A549 (cell line): ENCODE data around the gene SLC35E4.

Source experiments
- ATOH8 ChIP-seq: fragments of 250-450 bp; sonication (Bioruptor Pico); IDR thresholded peaks from 2 replicates; pipeline ENCODE4 v1.5.0; 2020; ENCODE audit warnings: low read depth, mild to moderate bottlenecking, moderate library complexity
- BHLHE40 ChIP-seq: IDR thresholded peaks from 2 replicates; pipeline ENCODE4 v1.6.1; 2012; ENCODE audit warnings: low read depth, low read length, inconsistent platforms
- EP300 ChIP-seq, 2 experiments: fragments of >200 bp; sonication (Bioruptor Twin); formaldehyde crosslinking; IDR thresholded peaks; 2 replicates in 1 of 2; 3 replicates in 1 of 2; pipeline ENCODE4 v1.6.1; 2016 to 2017
- ESRRA ChIP-seq: fragments of 150-350 bp; IDR thresholded peaks from 2 replicates; pipeline ENCODE4 v1.6.1; 2014; ENCODE audit warnings: mild to moderate bottlenecking, low read length, borderline replicate concordance
- GATA3 ChIP-seq: IDR thresholded peaks from 2 replicates; pipeline ENCODE4 v1.6.1; 2012; ENCODE audit warnings: borderline replicate concordance
- HDAC2 ChIP-seq: fragments of 200-600 bp; sonication (generic); IDR thresholded peaks from 2 replicates; pipeline ENCODE4 v1.6.1; 2016
- MAFK ChIP-seq: fragments of 450-650 bp; IDR thresholded peaks from 2 replicates; pipeline ENCODE4 v1.6.1; 2014; ENCODE audit not compliant: partially characterized antibody
- POLR2A ChIP-seq: IDR thresholded peaks from 2 replicates; pipeline ENCODE4 v1.6.1; 2012; ENCODE audit warnings: mild to moderate bottlenecking, low read length
- RAD21 ChIP-seq, 2 experiments: fragments of >200 bp in 1 of 2; sonication (Bioruptor Twin) in 1 of 2; formaldehyde crosslinking in 1 of 2; IDR thresholded peaks in 1 of 2; conservative IDR thresholded peaks in 1 of 2; 2 replicates in 1 of 2; 3 replicates in 1 of 2; pipeline ENCODE4 v1.6.1; 2012 to 2018; ENCODE audit warnings: inconsistent platforms in 1 of 2
- REST ChIP-seq: fragments of 200-600 bp; sonication (generic); IDR thresholded peaks from 2 replicates; pipeline ENCODE4 v1.6.1; 2016; ENCODE audit warnings: antibody characterized with exemption, mild to moderate bottlenecking, moderate library complexity
- SMC3 ChIP-seq: fragments of >200 bp; sonication (Bioruptor Twin); formaldehyde crosslinking; IDR thresholded peaks from 3 replicates; pipeline ENCODE4 v1.6.1; 2018; ENCODE audit warnings: inconsistent platforms
- SREBF2 ChIP-seq: fragments of 450-650 bp; IDR thresholded peaks from 2 replicates; pipeline ENCODE4 v1.6.1; 2014; ENCODE audit warnings: mild to moderate bottlenecking, moderate library complexity
- USF2 ChIP-seq: fragments of 450-650 bp; IDR thresholded peaks from 2 replicates; pipeline ENCODE4 v1.6.1; 2014; ENCODE audit warnings: antibody characterized with exemption
- TF ChIP-seq, protein P1 (sequence below): fragments of >200 bp; sonication (Bioruptor Twin); formaldehyde crosslinking; IDR thresholded peaks from 3 replicates; pipeline ENCODE4 v1.5.1; 2016

GRCh38 chr22:30617819-30618218 lies 17.8 kb upstream of the SLC35E4 start:
- TF ChIP-seq MAFK: no peak
- no peak for TF ChIP-seq EP300 (IDR thresholded peaks at IDR 0.05)
- TF ChIP-seq REST: no peak
- TF ChIP-seq, protein P1, sequence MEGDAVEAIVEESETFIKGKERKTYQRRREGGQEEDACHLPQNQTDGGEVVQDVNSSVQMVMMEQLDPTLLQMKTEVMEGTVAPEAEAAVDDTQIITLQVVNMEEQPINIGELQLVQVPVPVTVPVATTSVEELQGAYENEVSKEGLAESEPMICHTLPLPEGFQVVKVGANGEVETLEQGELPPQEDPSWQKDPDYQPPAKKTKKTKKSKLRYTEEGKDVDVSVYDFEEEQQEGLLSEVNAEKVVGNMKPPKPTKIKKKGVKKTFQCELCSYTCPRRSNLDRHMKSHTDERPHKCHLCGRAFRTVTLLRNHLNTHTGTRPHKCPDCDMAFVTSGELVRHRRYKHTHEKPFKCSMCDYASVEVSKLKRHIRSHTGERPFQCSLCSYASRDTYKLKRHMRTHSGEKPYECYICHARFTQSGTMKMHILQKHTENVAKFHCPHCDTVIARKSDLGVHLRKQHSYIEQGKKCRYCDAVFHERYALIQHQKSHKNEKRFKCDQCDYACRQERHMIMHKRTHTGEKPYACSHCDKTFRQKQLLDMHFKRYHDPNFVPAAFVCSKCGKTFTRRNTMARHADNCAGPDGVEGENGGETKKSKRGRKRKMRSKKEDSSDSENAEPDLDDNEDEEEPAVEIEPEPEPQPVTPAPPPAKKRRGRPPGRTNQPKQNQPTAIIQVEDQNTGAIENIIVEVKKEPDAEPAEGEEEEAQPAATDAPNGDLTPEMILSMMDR: no peak
- no peak for TF ChIP-seq RAD21 (conservative IDR thresholded peaks at IDR 0.05 in 1 of 2, IDR thresholded peaks at IDR 0.05 in 1 of 2)
- no peak for TF ChIP-seq ATOH8 (CRISPR knock-in tag)
- no peak for TF ChIP-seq BHLHE40
- TF ChIP-seq POLR2A: no peak
- TF ChIP-seq HDAC2: no peak
- no peak for TF ChIP-seq USF2
- no peak for TF ChIP-seq ESRRA
- no peak for TF ChIP-seq GATA3
- no peak for TF ChIP-seq SREBF2
- TF ChIP-seq SMC3: no peak
